H1 (cell line): ENCODE measurements around the gene MIER1. TPM values are rescaled to one million over a fixed set of nuclear protein-coding genes. Genes with fewer than 3 reads are reported as not detected.

Experiments used
- CTCF ChIA-PET: fragments of 300-600 bp; sonication (Branson Sonifier 250); formaldehyde crosslinking; loops from one replicate; lab custom pipeline; 2021; ENCODE audit not compliant: partially characterized antibody; lab: Charles Lee
- POLR2A ChIA-PET: fragments of 300-600 bp; sonication (Branson Sonifier 250); formaldehyde crosslinking; loops from one replicate; lab custom pipeline; 2021; ENCODE audit warnings: inconsistent platforms; ENCODE audit not compliant: partially characterized antibody; lab: Charles Lee
- DNase-seq, 2 experiments: peaks; one replicate each; pipeline versions ENCODE4 v3.0.0 to v3.0.0-alpha.2; 2010 to 2022; ENCODE audit warnings: low spot score in 2 of 2, low read depth in 1 of 2, mixed read lengths in 1 of 2
- FAIRE-seq: peaks from 2 replicates; lab custom pipeline; 2011; peaks lifted over from hg19 to GRCh38; lab: Jason Lieb, UNC
- H2AFZ ChIP-seq: 2 replicates; pipeline ENCODE4 v1.8.1; 2012; ENCODE audit warnings: low read length, inconsistent platforms
- H2AK5ac ChIP-seq: 2 replicates; pipeline ENCODE4 v1.6.1; 2013; ENCODE audit warnings: low read depth, low read length
- H2BK120ac ChIP-seq: replicated peaks from 2 replicates; pipeline ENCODE3; 2013; ENCODE audit warnings: low read depth, low read length, inconsistent platforms
- H2BK12ac ChIP-seq: 2 replicates; pipeline ENCODE4 v1.6.1; 2013; ENCODE audit warnings: low read depth, low read length
- H2BK15ac ChIP-seq: 2 replicates; pipeline ENCODE4 v1.6.1; 2013; ENCODE audit warnings: low read length
- H2BK20ac ChIP-seq: 2 replicates; pipeline ENCODE4 v1.6.1; 2013; ENCODE audit warnings: low read length
- H2BK5ac ChIP-seq: 2 replicates; pipeline ENCODE4 v1.6.1; 2013; ENCODE audit warnings: low read depth, low read length
- H3K14ac ChIP-seq: 2 replicates; pipeline ENCODE4 v1.6.1; 2013; ENCODE audit warnings: inconsistent platforms; ENCODE audit not compliant: insufficient read length
- H3K18ac ChIP-seq: 2 replicates; pipeline ENCODE4 v1.6.1; 2013; ENCODE audit warnings: low read length; ENCODE audit errors: extremely low read depth
- H3K23ac ChIP-seq: 2 replicates; pipeline ENCODE4 v1.6.1; 2013; ENCODE audit warnings: inconsistent platforms; ENCODE audit not compliant: insufficient read length
- H3K23me2 ChIP-seq: 2 replicates; pipeline ENCODE4 v1.6.1; 2013; ENCODE audit warnings: low read depth, low read length
- H3K27ac ChIP-seq: 2 replicates; pipeline ENCODE4 v1.6.1; 2011; ENCODE audit warnings: low read depth, low read length, inconsistent platforms
- H3K27me3 ChIP-seq, 4 experiments: replicated peaks in 1 of 4; 1 replicate in 1 of 4; 2 replicates in 3 of 4; pipeline versions ENCODE4 v1.6.1 to v1.8.1; 2011 to 2013; ENCODE audit warnings: low read length in 3 of 4, mild to moderate bottlenecking in 3 of 4, inconsistent platforms in 2 of 4, mixed read lengths in 2 of 4, moderate library complexity in 1 of 4; ENCODE audit not compliant: control insufficient read depth in 3 of 4, insufficient read depth in 3 of 4; ENCODE audit errors: extremely low read depth in 1 of 4
- H3K36me3 ChIP-seq, 4 experiments: 2 replicates each; pipeline versions ENCODE4 v1.6.1 to v1.8.1; 2011 to 2013; ENCODE audit warnings: mild to moderate bottlenecking in 4 of 4, low read length in 3 of 4, moderate library complexity in 2 of 4, control low read depth in 1 of 4, inconsistent platforms in 1 of 4; ENCODE audit not compliant: insufficient read depth in 4 of 4, control insufficient read depth in 2 of 4
- H3K4ac ChIP-seq: replicated peaks from 2 replicates; pipeline ENCODE3; 2013; ENCODE audit warnings: low read length, low read depth, mixed read lengths, inconsistent platforms; ENCODE audit not compliant: insufficient read length
- H3K4me1 ChIP-seq, 4 experiments: replicated peaks in 1 of 4; 1 replicate in 1 of 4; 2 replicates in 3 of 4; pipeline versions ENCODE4 v1.6.1 to v1.8.1; 2011 to 2013; ENCODE audit warnings: low read length in 3 of 4, inconsistent platforms in 2 of 4, mixed read lengths in 1 of 4; ENCODE audit not compliant: insufficient read depth in 4 of 4, control insufficient read depth in 3 of 4
- H3K4me2 ChIP-seq, 2 experiments: 2 replicates each; pipeline versions ENCODE4 v1.6.1 to v1.8.1; 2011 to 2013; ENCODE audit warnings: low read depth in 2 of 2, low read length in 2 of 2, control low read depth in 1 of 2, inconsistent platforms in 1 of 2, mild to moderate bottlenecking in 1 of 2; ENCODE audit not compliant: insufficient read depth in 1 of 2
- H3K4me3 ChIP-seq, 4 experiments: fragments of 200-600, 300-600 bp in 1 of 4; sonication (generic), shearing (Covaris generic), sonication (Bioruptor Twin) in 1 of 4; 2 replicates each; pipeline versions ENCODE4 v1.5.1 to v1.8.1; 2011 to 2016; ENCODE audit warnings: low read length in 4 of 4, low read depth in 3 of 4, control low read depth in 2 of 4, inconsistent platforms in 2 of 4, mild to moderate bottlenecking in 2 of 4, mixed read lengths in 1 of 4, moderate library complexity in 1 of 4; ENCODE audit not compliant: insufficient read depth in 2 of 4; ENCODE audit errors: extremely low read depth in 1 of 4
- H3K56ac ChIP-seq: replicated peaks from 2 replicates; pipeline ENCODE3; 2013; ENCODE audit warnings: low read depth, mild to moderate bottlenecking, mixed read lengths, low read length, inconsistent platforms; ENCODE audit not compliant: insufficient read length
- H3K79me1 ChIP-seq: 2 replicates; pipeline ENCODE4 v1.6.1; 2013; ENCODE audit warnings: low read depth, low read length, control low read depth
- H3K79me2 ChIP-seq, 2 experiments: 2 replicates each; pipeline versions ENCODE4 v1.6.1 to v1.8.1; 2012 to 2013; ENCODE audit warnings: low read length in 2 of 2, mild to moderate bottlenecking in 2 of 2, inconsistent platforms in 1 of 2; ENCODE audit not compliant: insufficient read depth in 2 of 2, control insufficient read depth in 1 of 2
- H3K9ac ChIP-seq, 4 experiments: replicated peaks in 1 of 4; 1 replicate in 1 of 4; 2 replicates in 3 of 4; pipeline versions ENCODE4 v1.6.1 to v1.8.1; 2011 to 2013; ENCODE audit warnings: low read depth in 3 of 4, low read length in 3 of 4, control low read depth in 2 of 4, mild to moderate bottlenecking in 2 of 4, moderate library complexity in 2 of 4, inconsistent platforms in 1 of 4; ENCODE audit errors: extremely low read depth in 1 of 4
- H3K9me3 ChIP-seq, 2 experiments: 2 replicates each; pipeline versions ENCODE4 v1.6.1 to v1.8.1; 2012 to 2013; ENCODE audit warnings: mild to moderate bottlenecking in 2 of 2, moderate library complexity in 2 of 2, control low read depth in 1 of 2, inconsistent platforms in 1 of 2, low read depth in 1 of 2, low read length in 1 of 2, mixed read lengths in 1 of 2; ENCODE audit not compliant: insufficient read depth in 2 of 2
- H4K20me1 ChIP-seq, 2 experiments: replicated peaks in 1 of 2; 2 replicates each; pipeline versions ENCODE3 to v1.8.1; 2011 to 2013; ENCODE audit warnings: inconsistent platforms in 2 of 2, low read length in 2 of 2, mild to moderate bottlenecking in 1 of 2; ENCODE audit not compliant: insufficient read depth in 2 of 2, control insufficient read depth in 1 of 2
- H4K5ac ChIP-seq: 2 replicates; pipeline ENCODE4 v1.6.1; 2013; ENCODE audit warnings: low read length, low read depth, mixed read lengths, inconsistent platforms; ENCODE audit not compliant: insufficient read length
- H4K8ac ChIP-seq: 2 replicates; pipeline ENCODE4 v1.8.0; 2013; ENCODE audit warnings: mild to moderate bottlenecking, moderate library complexity, low read length, inconsistent platforms; ENCODE audit not compliant: insufficient read depth; ENCODE audit errors: extremely low read depth
- H4K91ac ChIP-seq: replicated peaks from 2 replicates; pipeline ENCODE3; 2013; ENCODE audit warnings: low read length, mixed read lengths, inconsistent platforms; ENCODE audit not compliant: insufficient read length
- KDM1A ChIP-seq: fragments of 200-600, 300-600 bp; sonication (generic); IDR thresholded peaks from 2 replicates; pipeline ENCODE4 v1.7.1; 2016; ENCODE audit warnings: mild to moderate bottlenecking, low read length, borderline replicate concordance
- KDM4A ChIP-seq: IDR thresholded peaks from one replicate; pipeline ENCODE4 v1.7.1; 2012; ENCODE audit warnings: low read depth, mild to moderate bottlenecking, moderate library complexity, low read length, inconsistent platforms; ENCODE audit not compliant: severe bottlenecking
- SIN3A ChIP-seq, 2 experiments: IDR thresholded peaks in 1 of 2; conservative IDR thresholded peaks in 1 of 2; 2 replicates each; pipeline ENCODE4 v1.6.1; 2011 to 2012; ENCODE audit warnings: low read length in 2 of 2, improper control_type of control experiment in 1 of 2, low read depth in 1 of 2, mild to moderate bottlenecking in 1 of 2
- WGBS, 2 experiments: shearing (Covaris generic) in 1 of 2; methylation state at CpG; one replicate each; pipeline versions ENCODE4 v1.1.6 to v1.1.7; 2013 to 2015; ENCODE audit warnings: low lambda C conversion rate in 2 of 2, mixed read lengths in 2 of 2, inconsistent platforms in 1 of 2, low coverage in 1 of 2, missing lambda C conversion rate in 1 of 2; ENCODE audit not compliant: insufficient replicate concordance in 2 of 2, insufficient coverage in 1 of 2, insufficient read length in 1 of 2; ENCODE audit errors: extremely low coverage in 1 of 2, missing lambda C conversion rate in 1 of 2; 5-methylcytosine and 5-hydroxymethylcytosine counted together
- polyA plus RNA-seq, 7 experiments: library from polyadenylated mRNA; depleted of rRNA in 3 of 7; stranded (reverse) in 5 of 7; unstranded in 2 of 7; fragments of >200 nt in 5 of 7; fragments of 200-250 nt in 2 of 7; gene quantifications; 1 replicate in 5 of 7; 2 replicates in 1 of 7; 4 replicates in 1 of 7; pipeline versions ENCODE4 v1.2.1 to v1.2.3, GENCODE V29; 2011 to 2013; ENCODE audit warnings: missing spikeins in 2 of 7, mixed read lengths in 2 of 7
- total RNA-seq: library from RNA; stranded (reverse); fragmentation: NEBNext Ultra II Directional; extraction: Animal tissue kit (Norgen Biotek cat#: 25700); gene quantifications from 2 replicates; pipeline ENCODE4 v1.2.1, GENCODE V29; 2021

MIER1 gene
- total and polyA plus RNA-seq, 2 of the 8 experiments (the other 6 are each of a cell fraction or from before 2014, with no cell fraction given), result 5.2 to 33.5 TPM

- CTCF ChIA-PET, result interaction anchor here (0.8 to 2.1 kb wide), 3 partner anchors 19 to 77 kb away, joined by 3 to 6 read pairs (median 4); no protein-coding TSS in a partner anchor
- FAIRE-seq, result no peak
- H3K79me2 ChIP-seq, result peaks cover 3 to 47% of the 10 kb centered on the region in 2 experiments; a peak in 3 of 4 replicates
These were observed 744 bp downstream of the MIER1 start for GRCh38 chr1:66925558-66925910.

More at GRCh38 chr1:66925558-66925910, 744 bp downstream of the MIER1 start:
- Histone ChIP-seq H3K4me2 (peak overlapping the region; percentile 81 to 95), H3K4me1 (peaks cover 0 to 11% (median 1%) of the 10 kb centered on the region in 4 experiments; a peak in 5 of 7 replicates), H4K20me1 (peaks cover 0 to 2% of the 10 kb centered on the region in 2 experiments), H3K4ac (no peak overlapping the region), H2AFZ (peak overlapping the region; percentile 63), H4K8ac (0 out of 2 replicates have a peak overlapping the region, but pooled peaks have one; percentile 71), H2AK5ac (no peak overlapping the region), H3K9ac (peak overlapping the region in 3 of 4 experiments; percentile 71 to 90 (median 87); a peak in 5 of 7 replicates), H2BK15ac (no peak overlapping the region), H3K27me3 (no peaks in the 10 kb centered on the region), H3K79me1 (no peaks in the 10 kb centered on the region), H3K27ac (peak overlapping the region; percentile 92; the same call in 1 of the 2 replicates), H4K91ac (no peak overlapping the region), H3K23ac (no peak overlapping the region), H2BK5ac (peak overlapping the region; percentile 91), H2BK120ac (no peak overlapping the region), H3K14ac (no peak overlapping the region), H2BK12ac (no peak overlapping the region; the same call in 1 of the 2 replicates), H3K9me3 (no peaks in the 10 kb centered on the region), H3K36me3 (no peaks in the 10 kb centered on the region), H3K18ac (peak overlapping the region; percentile 96), H2BK20ac (no peak overlapping the region), H3K4me3 (peak overlapping the region; percentile 59 to 95 (median 83)), H3K23me2 (peaks cover 11% of the 10 kb centered on the region; the same call in 1 of the 2 replicates), H3K56ac (no peak overlapping the region), H4K5ac (peak overlapping the region; percentile 8)
- TF ChIP-seq KDM4A, result peak; percentile 7
- peak; percentile 87 for TF ChIP-seq KDM1A
- TF ChIP-seq SIN3A (conservative IDR thresholded peaks at IDR 0.05 in 1 of 2, IDR thresholded peaks at IDR 0.05 in 1 of 2; ENCODE audit: low read depth in 1 of 2, low read length in 2 of 2), result no peak
- 2% methylated on average over 11 of the region's 11 CpGs; no CpG with 5 or more reads in 1 of the 2 experiments for WGBS, 2 experiments
- no peak for DNase-seq
- POLR2A ChIA-PET, result interaction anchor here (0.7 to 3.7 kb wide), 9 partner anchors 12 to 505 kb away, joined by 3 to 29 read pairs (median 3); partner anchors contain the start of gene SERBP1
